Ishikawa (cell line): ENCODE results near the gene MAP3K7.

Source experiments
- CEBPB ChIP-seq: IDR thresholded peaks from 2 replicates; pipeline ENCODE4 v1.6.1; 2012
- CREB1 ChIP-seq: IDR thresholded peaks from 2 replicates; pipeline ENCODE4 v1.6.1; 2012; ENCODE audit warnings: low read depth
- EGR1 ChIP-seq: IDR thresholded peaks from 2 replicates; pipeline ENCODE4 v1.6.1; 2012
- EP300 ChIP-seq: IDR thresholded peaks from 2 replicates; pipeline ENCODE4 v1.6.1; 2012; ENCODE audit warnings: borderline replicate concordance
- FOXM1 ChIP-seq: IDR thresholded peaks from 2 replicates; pipeline ENCODE4 v1.6.1; 2012; ENCODE audit warnings: low read depth, borderline replicate concordance
- MAX ChIP-seq: IDR thresholded peaks from 2 replicates; pipeline ENCODE4 v1.6.1; 2012
- NFIC ChIP-seq: IDR thresholded peaks from 2 replicates; pipeline ENCODE4 v1.6.1; 2012
- RAD21 ChIP-seq: IDR thresholded peaks from 2 replicates; pipeline ENCODE4 v1.6.1; 2012; ENCODE audit warnings: low read depth
- REST ChIP-seq: IDR thresholded peaks from 2 replicates; pipeline ENCODE4 v1.6.1; 2012; ENCODE audit warnings: low read depth, mild to moderate bottlenecking
- TAF1 ChIP-seq: IDR thresholded peaks from 2 replicates; pipeline ENCODE4 v1.6.1; 2012; ENCODE audit warnings: low read depth, mild to moderate bottlenecking
- TCF12 ChIP-seq: IDR thresholded peaks from 2 replicates; pipeline ENCODE4 v1.6.1; 2012; ENCODE audit warnings: low read depth
- TEAD4 ChIP-seq: IDR thresholded peaks from 2 replicates; pipeline ENCODE4 v1.6.1; 2012
- YY1 ChIP-seq: IDR thresholded peaks from 2 replicates; pipeline ENCODE4 v1.6.1; 2012; ENCODE audit warnings: low read depth
- ZBTB7A ChIP-seq: IDR thresholded peaks from 2 replicates; pipeline ENCODE4 v1.6.1; 2012; ENCODE audit warnings: low read depth
- TF ChIP-seq, protein P1 (sequence below): IDR thresholded peaks from 2 replicates; pipeline ENCODE4 v1.6.1; 2012

Gene MAP3K7

DNA sequence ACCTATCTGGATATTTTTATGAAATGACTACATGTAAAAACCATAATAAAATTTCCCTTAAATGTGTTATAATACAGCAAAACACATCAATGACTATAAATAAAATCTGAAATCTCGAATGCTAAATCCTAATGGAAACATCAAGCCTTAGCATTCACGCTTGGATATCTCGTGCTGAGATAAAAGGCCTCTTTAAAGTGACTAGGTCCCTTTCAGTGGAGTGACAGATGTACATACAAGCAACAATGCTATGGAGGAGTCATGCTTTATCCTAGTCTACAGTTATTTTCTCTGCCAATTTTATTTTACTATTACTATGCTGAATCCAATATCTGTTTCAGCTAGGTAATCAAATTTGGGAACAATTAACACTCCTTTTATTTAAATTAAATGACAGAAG, 72.4 kb downstream of the MAP3K7 start:
- TF ChIP-seq ZBTB7A (no peak), TAF1 (no peak), FOXM1 (no peak), YY1 (no peak), TEAD4 (no peak), TCF12 (no peak), EP300 (no peak), REST (no peak), MAX (no peak), NFIC (no peak), EGR1 (no peak), CREB1 (no peak), RAD21 (no peak), CEBPB (no peak)
- TF ChIP-seq, protein P1, sequence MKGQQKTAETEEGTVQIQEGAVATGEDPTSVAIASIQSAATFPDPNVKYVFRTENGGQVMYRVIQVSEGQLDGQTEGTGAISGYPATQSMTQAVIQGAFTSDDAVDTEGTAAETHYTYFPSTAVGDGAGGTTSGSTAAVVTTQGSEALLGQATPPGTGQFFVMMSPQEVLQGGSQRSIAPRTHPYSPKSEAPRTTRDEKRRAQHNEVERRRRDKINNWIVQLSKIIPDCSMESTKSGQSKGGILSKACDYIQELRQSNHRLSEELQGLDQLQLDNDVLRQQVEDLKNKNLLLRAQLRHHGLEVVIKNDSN: no peak

GRCh38 chr6:90508753-90509152, 78.1 kb downstream of the MAP3K7 start:
- TF ChIP-seq TAF1 (no peak), YY1 (no peak), TCF12 (no peak), TEAD4 (no peak), CEBPB (no peak), RAD21 (no peak), EGR1 (no peak), MAX (no peak), EP300 (no peak)
- TF ChIP-seq, protein P1: no peak

DNA sequence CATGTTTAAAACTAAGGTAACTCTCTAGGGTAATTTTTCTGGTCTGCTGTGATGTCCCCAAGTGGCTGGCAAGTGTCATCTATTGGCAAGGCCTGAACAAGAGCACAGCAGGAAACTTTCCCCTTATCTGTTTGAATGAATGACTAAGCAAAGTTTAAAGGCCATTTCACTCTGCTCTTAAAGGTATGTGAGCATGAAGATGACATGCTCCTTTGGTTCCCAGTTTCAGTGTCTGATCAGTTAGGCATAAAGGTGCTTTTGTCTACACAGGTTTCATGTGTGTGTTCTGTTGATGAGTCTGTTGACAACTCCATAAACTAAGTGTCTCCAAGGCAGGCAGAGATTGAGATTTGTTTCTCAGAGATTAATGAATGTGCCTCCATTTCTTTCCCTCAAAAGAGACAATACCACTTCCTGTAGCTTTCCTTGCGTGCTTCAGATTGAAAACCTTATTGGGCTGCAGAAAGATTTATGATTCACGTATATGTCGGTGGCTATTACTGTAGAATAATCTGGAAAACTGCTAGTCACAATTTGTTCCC, 83.9 kb downstream of the MAP3K7 start:
- TF ChIP-seq TEAD4 (no peak), MAX (no peak), YY1 (no peak), TCF12 (no peak), TAF1 (no peak), EP300 (no peak), NFIC (no peak), REST (no peak), EGR1 (no peak), ZBTB7A (no peak), CREB1 (no peak), FOXM1 (no peak)
- TF ChIP-seq, protein P1: no peak

- TF ChIP-seq TEAD4: peak; percentile 10; the same call in 1 of the 2 replicates
- TF ChIP-seq EGR1: no peak
Measured at GRCh38 chr6:90502381-90502780, 84.5 kb downstream of the MAP3K7 start.

GRCh38 chr6:90500458-90500857, 86.4 kb downstream of the MAP3K7 start:
- no peak for TF ChIP-seq NFIC
- TF ChIP-seq FOXM1: no peak
- no peak for TF ChIP-seq REST
- TF ChIP-seq ZBTB7A: no peak
- TF ChIP-seq CREB1: no peak
- TF ChIP-seq, protein P1: no peak
- TF ChIP-seq YY1: no peak
- TF ChIP-seq EGR1: no peak
- no peak for TF ChIP-seq TCF12
- TF ChIP-seq TAF1: no peak
